AG04449 (cell line): Measurements from ENCODE around the gene HOTAIR.

Experiments used
- CTCF ChIA-PET: fragments of 350-600 bp; formaldehyde crosslinking; extraction: SDS; loops from one replicate; lab custom pipeline; 2021; ENCODE audit warnings: antibody characterized with exemption; lab: Yijun Ruan, JAX
- POLR2A ChIA-PET: fragments of 400-600, 350-600 bp; formaldehyde crosslinking; extraction: SDS; loops from one replicate; lab custom pipeline; 2020; ENCODE audit warnings: antibody characterized with exemption, inconsistent platforms; lab: Yijun Ruan, JAX
- DNase-seq: peaks from one replicate; pipeline ENCODE4 v3.0.0-alpha.2; 2010; ENCODE audit warnings: low read depth, low spot score
- H3K4me3 ChIP-seq: 2 replicates; pipeline ENCODE4 v1.5.1; 2011; ENCODE audit warnings: low read depth, mild to moderate bottlenecking, control low read depth, low read length
- CTCF ChIP-seq: IDR thresholded peaks from one replicate; pipeline ENCODE4 v1.5.1; 2011; ENCODE audit warnings: mild to moderate bottlenecking, moderate library complexity, low read length, control low read depth, inconsistent platforms; ENCODE audit not compliant: insufficient read depth; ENCODE audit errors: missing control alignments

HOTAIR gene

DNA sequence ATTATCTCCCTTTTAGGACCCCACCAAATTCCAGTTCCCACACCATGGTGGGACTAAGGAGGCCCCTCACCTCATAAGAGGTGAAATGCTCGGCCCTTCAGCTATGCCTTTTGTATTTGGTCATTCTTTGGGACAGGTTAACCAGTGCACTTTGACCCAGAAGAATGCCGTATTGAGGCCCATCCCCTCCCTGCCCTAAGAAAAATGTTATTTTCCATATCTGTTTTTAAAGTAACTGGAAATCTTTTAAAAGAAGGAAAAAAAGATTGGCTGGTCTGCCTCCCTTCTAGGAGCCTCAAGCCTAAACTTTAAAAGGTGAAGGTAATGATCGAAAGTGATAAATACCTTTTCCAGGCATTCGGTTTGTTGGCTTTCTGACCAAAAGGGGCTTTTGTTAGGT lies 41.8 kb downstream of the HOTAIR start:
- no peak overlapping the region for H3K4me3 ChIP-seq
- ChIA-PET CTCF (interaction anchor here (0.6 to 1.0 kb wide), 2 partner anchors 142 to 175 kb away, joined by 3 read pairs; no protein-coding TSS in a partner anchor), POLR2A (no interaction called here)
- DNase-seq = no peak
- TF ChIP-seq CTCF = no peak

GRCh38 chr12:53931844-53932581 lies 42.7 kb downstream of the HOTAIR start:
- TF ChIP-seq CTCF = no peak
- no peak overlapping the region for H3K4me3 ChIP-seq
- DNase-seq = no peak
- POLR2A ChIA-PET = no interaction called here
- CTCF ChIA-PET = interaction anchor here (0.6 to 1.0 kb wide), 3 partner anchors 17 to 174 kb away, joined by 3 read pairs; no protein-coding TSS in a partner anchor

GRCh38 chr12:53930591-53931255 lies 44.0 kb downstream of the HOTAIR start:
- no peak overlapping the region for H3K4me3 ChIP-seq
- no peak for TF ChIP-seq CTCF
- DNase-seq = no peak
- ChIA-PET CTCF (interaction anchor here (1.0 kb wide), 1 partner anchor 18 kb away, joined by 3 read pairs; no protein-coding TSS in a partner anchor), POLR2A (no interaction called here)

DNA sequence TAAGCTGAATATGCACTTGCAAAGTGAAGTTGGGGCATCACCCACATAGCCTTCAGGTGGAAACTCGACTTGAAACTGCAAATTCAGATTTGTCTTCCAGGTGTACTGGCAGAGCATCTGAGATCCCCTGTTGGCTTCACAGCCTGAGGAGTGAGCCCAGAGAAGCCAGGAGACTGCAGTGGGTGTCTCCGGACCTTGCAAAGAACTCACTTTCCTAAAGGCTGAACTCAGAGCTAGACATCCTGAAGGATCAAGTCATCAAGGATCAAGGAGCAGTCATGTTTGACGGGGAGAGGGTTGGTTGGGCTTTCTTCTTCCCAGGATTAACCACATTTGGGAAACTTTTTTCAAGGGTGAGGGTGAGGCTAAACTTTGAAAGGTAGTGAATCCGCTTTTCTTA lies 45.2 kb downstream of the HOTAIR start:
- DNase-seq = no peak
- ChIA-PET CTCF (no interaction called here), POLR2A (no interaction called here)
- no peak overlapping the region for H3K4me3 ChIP-seq
- no peak for TF ChIP-seq CTCF

DNA sequence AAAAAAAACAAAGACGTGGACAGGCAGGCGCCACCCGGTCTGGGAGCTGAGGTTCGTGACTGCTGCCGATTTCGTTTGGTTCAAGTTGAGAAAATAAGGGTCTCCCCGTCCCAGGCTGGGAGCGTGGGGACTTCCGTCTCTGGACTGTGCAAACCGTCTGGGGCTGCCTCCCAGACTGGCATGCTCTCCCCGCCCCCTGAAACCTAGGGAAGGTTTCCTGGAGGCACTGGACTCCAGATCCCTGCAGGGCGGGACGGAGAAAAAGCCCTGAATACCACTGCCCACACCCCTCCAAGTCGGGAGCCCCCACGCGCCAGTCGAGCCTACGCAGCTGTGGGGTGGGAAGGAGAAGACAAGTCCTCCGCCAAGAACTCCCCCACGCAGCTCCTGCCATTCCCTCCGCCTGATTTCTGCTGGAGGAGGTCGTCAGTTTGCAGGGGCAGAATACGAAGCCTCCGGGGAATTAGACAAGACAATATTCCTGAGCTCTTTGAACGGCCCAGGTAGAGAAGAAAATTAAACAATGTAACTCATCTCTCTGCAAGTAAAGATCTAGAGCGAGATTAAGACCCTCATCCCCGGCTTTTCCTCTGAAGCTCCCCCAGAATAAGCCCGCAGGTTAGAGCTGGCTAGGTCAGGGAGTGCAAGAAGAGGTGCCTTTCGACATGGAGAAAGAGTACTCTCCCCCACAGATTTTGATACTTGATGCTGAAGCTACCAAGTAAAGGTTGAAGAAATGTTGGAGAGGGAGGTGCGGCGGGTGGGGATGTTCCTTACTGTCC lies 46.5 kb downstream of the HOTAIR start:
- CTCF ChIA-PET = no interaction called here
- POLR2A ChIA-PET = no interaction called here
- TF ChIP-seq CTCF = no peak
- no peak for DNase-seq
- no peak overlapping the region for H3K4me3 ChIP-seq
